Type B pancreatic cell (in vitro differentiated cells): ENCODE measurements around the gene TBX6. TPM values are rescaled to one million over a fixed set of nuclear protein-coding genes. Genes with fewer than 3 reads are reported as not detected.
A peak's percentile ranks its signal among the peaks of the same experiment; 100 is the strongest.

Source experiments
- DNase-seq: peaks from one replicate; pipeline ENCODE4 v3.0.0; 2021; ENCODE audit warnings: mixed read lengths; ENCODE audit not compliant: unreplicated experiment; ENCODE audit errors: extremely low spot score
- H3K27ac Mint-ChIP-seq: 2 replicates; pipeline ENCODE4 v1.8.0; 2021; ENCODE audit warnings: mild to moderate bottlenecking, mixed read lengths
- H3K27me3 Mint-ChIP-seq: 2 replicates; pipeline ENCODE4 v1.8.0; 2021; ENCODE audit warnings: mixed read lengths
- H3K36me3 Mint-ChIP-seq: 2 replicates; pipeline ENCODE4 v1.8.0; 2021; ENCODE audit warnings: mixed read lengths
- H3K4me1 Mint-ChIP-seq: one replicate; pipeline ENCODE4 v1.8.0; 2021; ENCODE audit warnings: mixed read lengths; ENCODE audit not compliant: unreplicated experiment
- H3K4me3 Mint-ChIP-seq: 2 replicates; pipeline ENCODE4 v1.8.0; 2021; ENCODE audit warnings: mild to moderate bottlenecking, mixed read lengths
- H3K9me3 Mint-ChIP-seq: 2 replicates; pipeline ENCODE4 v1.8.0; 2021; ENCODE audit warnings: mixed read lengths
- total RNA-seq: library from RNA; stranded (reverse); gene quantifications from 2 replicates; pipeline ENCODE4 v1.2.1, GENCODE V29; 2021; ENCODE audit warnings: low replicate concordance
- TF ChIP-seq, protein P1 (sequence below): fragments of 200-600 bp; sonication (generic); conservative IDR thresholded peaks from 2 replicates; pipeline ENCODE4 v1.5.0; 2021; ENCODE audit warnings: antibody characterized with exemption, mild to moderate bottlenecking

The TBX6 gene
- total RNA-seq, 1 donor from 2014 or later: 1.6 TPM

- peak overlapping the region; percentile 89 for H3K4me3 Mint-ChIP-seq
- H3K4me1 Mint-ChIP-seq: peaks cover 27% of the 10 kb centered on the region
- TF ChIP-seq, protein P1, sequence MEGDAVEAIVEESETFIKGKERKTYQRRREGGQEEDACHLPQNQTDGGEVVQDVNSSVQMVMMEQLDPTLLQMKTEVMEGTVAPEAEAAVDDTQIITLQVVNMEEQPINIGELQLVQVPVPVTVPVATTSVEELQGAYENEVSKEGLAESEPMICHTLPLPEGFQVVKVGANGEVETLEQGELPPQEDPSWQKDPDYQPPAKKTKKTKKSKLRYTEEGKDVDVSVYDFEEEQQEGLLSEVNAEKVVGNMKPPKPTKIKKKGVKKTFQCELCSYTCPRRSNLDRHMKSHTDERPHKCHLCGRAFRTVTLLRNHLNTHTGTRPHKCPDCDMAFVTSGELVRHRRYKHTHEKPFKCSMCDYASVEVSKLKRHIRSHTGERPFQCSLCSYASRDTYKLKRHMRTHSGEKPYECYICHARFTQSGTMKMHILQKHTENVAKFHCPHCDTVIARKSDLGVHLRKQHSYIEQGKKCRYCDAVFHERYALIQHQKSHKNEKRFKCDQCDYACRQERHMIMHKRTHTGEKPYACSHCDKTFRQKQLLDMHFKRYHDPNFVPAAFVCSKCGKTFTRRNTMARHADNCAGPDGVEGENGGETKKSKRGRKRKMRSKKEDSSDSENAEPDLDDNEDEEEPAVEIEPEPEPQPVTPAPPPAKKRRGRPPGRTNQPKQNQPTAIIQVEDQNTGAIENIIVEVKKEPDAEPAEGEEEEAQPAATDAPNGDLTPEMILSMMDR: no peak
- H3K27me3 Mint-ChIP-seq: no peaks in the 10 kb centered on the region
- H3K36me3 Mint-ChIP-seq: peaks cover 20% of the 10 kb centered on the region
- peak overlapping the region; percentile 77 for H3K27ac Mint-ChIP-seq
- DNase-seq: no peak
- H3K9me3 Mint-ChIP-seq: peaks cover 18% of the 10 kb centered on the region
Measured at GRCh38 chr16:30095166-30096078, 3.7 kb upstream of the TBX6 start.

- Mint-ChIP-seq H3K27me3 (no peaks in the 10 kb centered on the region), H3K36me3 (peaks cover 20% of the 10 kb centered on the region), H3K4me3 (peak overlapping the region; percentile 89), H3K4me1 (peaks cover 35% of the 10 kb centered on the region), H3K27ac (peak overlapping the region; percentile 68), H3K9me3 (peaks cover 18% of the 10 kb centered on the region)
- TF ChIP-seq, protein P1: no peak
- no peak for DNase-seq
Measured at GRCh38 chr16:30094541-30095165, 2.9 kb upstream of the TBX6 start.

- Mint-ChIP-seq H3K36me3 (peaks cover 15% of the 10 kb centered on the region), H3K9me3 (peaks cover 6% of the 10 kb centered on the region), H3K27ac (peak overlapping the region; percentile 91), H3K4me1 (peaks cover 46% of the 10 kb centered on the region), H3K4me3 (peak overlapping the region; percentile 90), H3K27me3 (no peaks in the 10 kb centered on the region)
- TF ChIP-seq, protein P1: peak; percentile 76
- peak; percentile 86 for DNase-seq
Measured at GRCh38 chr16:30092373-30093010, 768 bp upstream of the TBX6 start.

DNA sequence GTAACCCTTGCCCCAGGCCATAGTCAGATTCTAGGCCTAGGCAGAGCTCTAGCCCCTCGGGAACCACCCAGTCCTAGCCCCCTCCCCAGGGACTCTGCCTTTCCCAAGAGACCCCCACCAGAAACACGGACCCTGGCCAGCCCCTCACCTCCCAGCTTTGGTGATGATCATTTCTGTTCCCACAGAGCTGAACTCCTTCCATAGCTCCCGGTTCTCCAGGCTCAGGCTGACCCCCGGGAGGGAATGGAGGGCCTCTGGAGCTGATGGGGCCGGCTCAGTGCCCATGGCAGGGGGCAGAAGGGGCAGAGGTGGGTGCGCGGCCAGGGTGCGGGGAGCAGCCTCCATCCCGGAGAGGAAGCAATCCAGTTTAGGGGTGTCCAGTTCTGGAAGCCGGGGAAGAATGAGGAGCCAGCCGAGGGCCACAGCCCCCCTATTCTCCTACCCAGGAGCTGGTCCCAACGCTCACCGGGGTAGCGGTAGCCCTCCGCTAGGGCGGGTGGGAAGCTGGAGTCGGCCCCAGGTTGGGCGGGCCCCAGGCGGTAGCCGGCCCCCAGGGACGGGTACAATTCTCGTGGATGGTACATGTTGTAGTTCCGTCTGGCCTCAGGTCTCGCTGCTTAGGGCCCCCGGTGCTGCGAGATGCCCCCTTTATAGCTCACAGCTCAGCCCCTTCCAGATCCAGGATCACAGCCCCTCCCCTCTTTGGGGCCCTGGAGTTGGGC, 953 bp downstream of the TBX6 start:
- TF ChIP-seq, protein P1: no peak
- Mint-ChIP-seq H3K9me3 (no peaks in the 10 kb centered on the region), H3K36me3 (peaks cover 20% of the 10 kb centered on the region), H3K4me3 (peak overlapping the region; percentile 80), H3K27me3 (no peaks in the 10 kb centered on the region), H3K27ac (peak overlapping the region; percentile 94), H3K4me1 (peaks cover 46% of the 10 kb centered on the region)
- no peak for DNase-seq
